SKM-1 (cell line): ENCODE results near the gene TBL1XR1.
"Not testable (repeated sequence)": the region's sequence is repeated elsewhere in the genome, so short reads cannot be mapped to it uniquely, and the experiment has no call there.

Experiments used
- DNase-seq: peaks from one replicate; lab custom pipeline; 2025; ENCODE audit not compliant: unreplicated experiment; lab: John Stamatoyannopoulos, UW

TBL1XR1 gene

DNA sequence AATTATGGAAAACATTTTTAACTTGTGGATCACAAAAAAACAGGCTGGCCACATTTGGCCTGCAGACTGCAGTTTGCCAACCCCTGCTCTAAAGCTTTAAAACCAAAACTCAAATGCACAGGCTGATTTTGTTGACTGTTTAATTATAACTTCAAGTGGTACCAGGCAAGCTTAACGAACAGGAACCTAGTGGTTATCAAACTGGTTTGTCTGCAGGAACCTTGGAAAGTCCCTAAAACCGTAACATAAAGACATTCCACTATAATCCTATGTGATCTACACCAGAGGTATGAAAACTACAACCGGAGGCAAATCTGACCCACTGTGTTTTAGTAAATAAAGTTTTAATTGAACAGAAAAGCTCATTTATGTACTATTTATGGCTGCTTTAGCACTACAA is 52.4 kb downstream of the TBL1XR1 start:
- no peak for DNase-seq

DNA sequence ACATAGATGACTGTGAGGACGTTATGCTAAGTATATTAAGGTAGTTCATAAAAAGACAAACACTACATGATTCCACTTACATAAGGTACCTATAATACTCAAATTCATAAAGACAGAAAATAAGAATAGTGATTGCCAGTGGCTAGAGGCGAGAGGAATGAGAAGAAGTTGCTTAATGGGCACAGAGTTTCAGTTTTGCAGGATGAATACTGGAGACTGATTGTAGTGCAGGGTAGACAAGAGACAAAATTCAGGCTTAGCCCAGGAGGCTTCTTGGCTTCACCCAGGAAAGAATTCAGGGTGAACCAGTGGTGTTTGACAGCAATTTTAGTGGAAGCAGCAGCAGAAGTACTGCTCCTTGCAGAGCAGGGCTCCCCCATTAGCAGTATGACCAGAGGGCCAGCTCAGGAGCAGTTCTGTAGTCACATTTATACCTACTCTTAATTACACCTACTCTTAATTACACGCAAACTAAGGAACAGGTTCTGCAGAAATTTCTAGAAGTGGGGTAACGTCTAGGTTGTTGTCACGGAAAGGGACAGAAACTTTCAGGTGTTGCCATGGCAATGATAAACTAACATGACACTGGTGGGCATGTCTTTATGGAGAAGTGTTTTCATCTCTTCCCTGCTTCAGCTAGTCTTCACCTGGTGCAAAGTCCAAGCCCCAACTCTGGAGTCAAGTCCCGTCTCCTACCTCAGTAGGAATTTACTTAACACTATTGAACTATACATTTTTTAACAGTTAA is 55.2 kb downstream of the TBL1XR1 start:
- DNase-seq = no peak

DNA sequence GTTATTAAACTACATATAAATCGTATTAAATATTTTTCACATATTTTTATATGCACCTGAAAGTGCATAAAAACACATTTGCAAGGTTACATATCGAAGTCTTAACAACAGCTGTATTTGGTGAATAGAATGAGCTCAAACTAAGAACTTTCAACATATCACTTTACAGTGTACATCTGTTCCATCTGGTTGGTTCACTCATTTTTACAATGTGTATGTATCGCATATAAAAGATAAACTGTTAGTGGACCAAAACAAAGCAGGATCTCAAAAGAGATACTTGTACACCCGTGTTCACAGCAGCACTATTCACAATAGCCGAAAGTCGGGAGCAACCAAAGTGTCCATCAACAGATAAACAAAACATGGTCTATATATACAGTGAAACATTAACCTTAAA is 55.8 kb downstream of the TBL1XR1 start:
- DNase-seq = no peak

DNA sequence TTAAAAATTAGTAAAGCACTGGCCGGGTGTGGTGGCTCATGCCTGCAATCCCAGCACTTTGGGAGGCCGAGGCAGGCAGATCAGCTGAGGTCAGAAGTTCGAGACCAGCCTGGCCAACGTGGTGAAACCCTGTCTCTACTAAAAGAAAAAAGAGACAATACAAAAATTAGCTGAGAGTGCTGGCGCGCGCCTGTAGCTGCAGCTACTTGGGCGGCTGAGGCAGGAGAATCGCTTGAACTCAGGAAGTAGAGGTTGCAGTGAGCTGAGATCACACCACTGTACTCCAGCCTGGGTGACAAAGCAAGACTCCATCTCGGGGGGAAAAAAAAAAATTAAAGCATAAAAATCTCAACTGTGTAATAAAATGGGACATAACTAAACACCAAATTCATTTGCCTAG is 58.1 kb downstream of the TBL1XR1 start:
- not testable (repeated sequence) for DNase-seq

DNA sequence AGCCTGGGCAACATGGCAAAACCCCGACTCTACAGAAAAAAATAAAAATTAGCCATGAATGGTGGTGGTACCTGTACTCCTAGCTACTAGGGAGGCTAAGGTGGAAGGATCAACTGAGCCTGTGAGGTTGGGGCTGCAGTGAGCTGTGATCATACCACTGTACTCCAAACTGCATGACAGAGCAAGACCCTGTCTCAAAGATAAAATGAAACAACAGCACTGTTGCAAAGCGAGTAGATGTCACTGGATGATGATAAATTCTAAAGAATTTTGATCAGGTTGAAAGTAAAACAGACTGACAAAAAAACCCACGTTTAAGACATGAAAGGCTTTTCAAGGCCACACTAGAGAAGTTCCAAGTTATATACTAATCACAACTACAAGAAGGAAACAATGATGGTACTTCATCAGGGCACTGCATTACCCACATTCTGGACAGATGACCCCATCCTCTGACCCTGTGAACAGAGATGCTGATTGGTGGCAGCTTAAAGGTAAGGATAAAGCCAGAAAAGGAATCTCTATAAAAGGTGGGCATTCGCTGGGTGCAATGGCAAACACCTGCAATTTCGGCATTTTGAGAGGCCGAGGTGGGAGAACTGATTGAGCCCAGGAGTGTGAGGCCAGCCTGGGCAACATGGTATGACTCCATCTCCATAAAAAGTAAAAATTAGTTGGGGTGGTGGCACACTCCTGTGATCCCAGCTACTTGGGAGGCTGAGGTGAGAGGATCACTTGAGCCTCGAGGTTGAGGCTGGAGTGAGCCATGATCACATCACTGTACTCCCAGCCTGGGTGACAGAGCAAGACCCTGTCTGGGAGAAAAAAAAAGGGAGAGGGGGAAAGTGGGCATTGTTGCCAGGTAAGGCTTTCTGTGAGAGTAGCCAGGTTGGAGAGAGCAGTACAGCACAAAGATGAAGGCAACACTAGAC is 59.2 kb downstream of the TBL1XR1 start:
- DNase-seq = no peak

DNA sequence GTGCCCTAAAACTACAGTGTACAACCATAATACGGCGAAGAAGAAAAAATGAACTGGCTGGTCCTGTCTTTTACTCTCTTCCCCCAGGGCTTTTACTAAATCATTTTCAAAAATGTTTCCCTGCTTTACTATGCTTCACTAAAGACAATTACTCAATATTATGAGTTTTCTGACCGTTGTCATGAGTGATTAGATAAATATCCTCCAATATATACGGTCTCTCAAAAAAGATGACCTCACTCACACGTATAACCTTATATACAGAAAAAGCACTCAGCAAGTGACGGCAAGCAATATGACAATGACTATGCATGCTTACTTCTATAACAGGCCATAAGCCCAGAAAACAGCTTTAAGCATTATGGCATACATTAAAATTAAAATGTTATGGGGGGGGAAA is 60.5 kb downstream of the TBL1XR1 start:
- DNase-seq = no peak

DNA sequence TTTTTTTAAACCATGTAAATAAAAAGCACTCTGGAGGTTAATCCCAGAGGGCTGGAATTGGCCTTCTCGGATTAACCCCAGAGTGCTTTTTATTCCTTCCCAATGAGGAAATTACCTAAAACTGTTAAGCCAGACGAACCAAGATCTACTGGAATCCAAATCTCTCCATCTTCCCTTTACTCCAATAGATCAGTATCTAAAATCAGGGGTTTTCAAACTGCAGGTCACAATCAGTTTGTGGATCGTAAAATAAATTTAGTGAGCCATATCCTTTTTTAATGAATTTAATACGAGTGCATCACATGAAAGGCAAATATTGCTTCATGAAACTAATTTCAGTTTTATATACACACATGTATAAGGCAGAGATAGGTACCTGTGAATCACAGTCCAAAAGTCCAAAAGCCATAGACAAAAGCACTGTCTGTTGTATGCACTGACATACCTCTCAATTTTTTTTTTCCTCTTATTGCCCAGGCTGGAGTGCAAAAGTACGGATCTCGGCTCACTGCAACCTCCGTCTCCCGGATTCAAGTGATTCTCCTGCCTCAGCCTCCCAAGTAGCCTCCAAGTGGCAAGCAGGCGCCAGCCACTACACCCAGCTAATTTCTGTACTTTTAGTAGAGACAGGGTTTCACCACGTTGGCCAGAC is 61.3 kb downstream of the TBL1XR1 start:
- DNase-seq = no peak

DNA sequence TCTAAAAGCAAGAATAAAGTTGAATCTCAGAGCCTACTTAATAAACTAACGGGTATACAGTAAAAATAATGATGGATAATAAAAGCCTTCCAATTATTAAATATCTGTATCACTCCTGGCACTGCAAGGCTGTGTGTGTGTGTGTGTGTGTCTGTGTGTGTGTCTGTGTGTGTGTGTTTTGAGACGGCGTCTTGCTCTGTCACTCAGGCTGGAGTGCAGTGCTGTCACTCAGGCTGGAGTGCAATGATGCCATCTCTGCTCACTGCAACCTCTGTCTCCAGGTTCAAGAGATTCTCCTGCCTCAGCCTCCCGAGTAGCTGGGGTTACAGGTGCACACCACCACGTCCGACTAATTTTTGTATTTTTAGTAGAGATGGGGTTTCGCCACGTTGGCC is 62.5 kb downstream of the TBL1XR1 start:
- DNase-seq = no peak

DNA sequence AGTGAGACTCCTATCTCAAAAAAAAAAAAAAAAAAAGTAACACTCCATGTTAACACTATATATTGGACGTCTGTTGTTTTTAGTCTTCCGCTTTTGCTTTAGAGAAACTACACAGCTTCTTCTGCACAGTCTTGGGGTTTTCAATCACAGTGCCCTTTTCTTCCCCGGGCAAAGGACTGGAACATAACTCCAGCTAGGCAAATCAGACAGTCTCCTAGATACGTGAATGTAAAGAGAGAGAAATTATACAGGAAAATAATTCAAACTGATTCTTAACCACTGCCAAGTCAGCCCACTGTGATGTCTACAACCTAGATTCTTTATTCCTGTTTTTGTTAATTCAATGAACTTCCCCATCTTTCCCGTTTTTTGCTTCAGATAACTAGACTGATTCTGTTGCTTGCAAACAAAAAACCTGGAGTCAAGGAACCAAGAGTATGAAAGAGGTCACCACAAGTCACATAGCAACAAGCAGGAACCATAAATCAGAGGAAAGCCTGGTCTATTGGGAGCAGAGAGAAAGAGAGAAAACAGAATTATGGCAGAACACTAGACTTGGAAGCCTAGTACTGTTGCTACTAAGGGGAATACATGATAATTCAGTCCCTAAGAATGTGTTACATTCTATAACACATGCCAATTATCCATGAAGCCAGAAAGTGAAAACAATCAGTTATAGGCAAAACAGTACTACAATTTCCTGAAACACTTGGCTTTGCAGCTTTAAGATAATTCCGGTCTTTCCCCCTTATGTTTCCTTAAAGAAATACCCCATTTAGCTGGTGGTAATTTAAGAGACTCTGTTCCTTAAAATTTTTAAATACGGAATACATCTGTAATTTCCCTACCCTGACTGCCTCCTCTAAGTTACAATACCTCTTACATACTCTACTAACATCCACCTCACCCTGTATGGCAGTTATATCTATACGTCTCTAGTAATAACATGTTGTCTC is 63.1 kb downstream of the TBL1XR1 start:
- DNase-seq = no peak

DNA sequence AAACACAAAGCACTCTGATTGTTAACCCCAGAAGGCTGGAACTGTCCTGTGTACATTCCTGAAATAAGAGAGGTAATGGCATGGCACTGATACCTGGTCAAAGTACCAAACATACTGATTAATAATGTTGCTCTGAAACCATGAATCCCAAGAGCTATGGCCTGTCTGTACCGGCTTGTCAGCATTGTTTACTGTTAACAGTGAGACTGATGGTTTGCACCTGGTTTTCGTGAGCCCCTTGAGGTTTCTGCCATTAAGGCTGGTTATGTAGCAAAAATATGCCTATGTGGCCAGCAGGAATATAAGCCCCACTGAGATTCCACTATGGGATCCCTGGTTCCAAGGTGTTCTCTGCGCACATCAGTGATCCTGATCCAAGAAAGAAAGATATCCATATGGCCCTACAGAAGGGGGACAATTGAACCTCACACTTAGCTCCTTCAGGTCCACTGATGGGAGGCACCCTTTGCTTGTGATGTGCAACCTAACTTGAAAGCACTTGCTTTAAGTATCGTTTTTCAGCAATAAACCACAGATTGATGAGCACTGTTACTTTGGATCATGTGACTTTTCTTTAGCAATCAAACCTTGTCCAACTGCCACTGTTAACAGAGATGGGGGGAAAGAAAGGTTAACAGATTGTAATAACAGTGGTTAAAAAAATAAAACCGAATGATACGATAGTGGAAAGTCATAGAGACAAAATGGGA is 65.2 kb downstream of the TBL1XR1 start:
- DNase-seq = no peak

DNA sequence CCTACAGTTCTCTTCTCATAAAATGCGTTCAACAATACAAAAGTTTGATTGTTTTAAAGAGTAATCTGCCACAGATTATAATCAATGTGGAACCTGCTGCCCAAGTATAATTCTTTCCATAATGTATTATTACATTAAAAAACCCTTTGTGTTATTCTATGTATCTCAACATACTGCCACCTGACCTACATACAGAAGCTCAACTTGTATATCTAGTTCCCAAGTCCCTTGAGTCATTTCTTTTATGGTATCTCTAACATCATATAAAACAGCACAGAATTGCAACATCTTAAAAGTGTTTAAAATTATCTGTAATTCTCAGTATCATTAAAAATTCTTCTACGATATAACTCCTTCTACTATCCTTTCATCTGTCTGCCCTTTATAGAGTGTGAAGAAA is 70.3 kb downstream of the TBL1XR1 start:
- DNase-seq = no peak

DNA sequence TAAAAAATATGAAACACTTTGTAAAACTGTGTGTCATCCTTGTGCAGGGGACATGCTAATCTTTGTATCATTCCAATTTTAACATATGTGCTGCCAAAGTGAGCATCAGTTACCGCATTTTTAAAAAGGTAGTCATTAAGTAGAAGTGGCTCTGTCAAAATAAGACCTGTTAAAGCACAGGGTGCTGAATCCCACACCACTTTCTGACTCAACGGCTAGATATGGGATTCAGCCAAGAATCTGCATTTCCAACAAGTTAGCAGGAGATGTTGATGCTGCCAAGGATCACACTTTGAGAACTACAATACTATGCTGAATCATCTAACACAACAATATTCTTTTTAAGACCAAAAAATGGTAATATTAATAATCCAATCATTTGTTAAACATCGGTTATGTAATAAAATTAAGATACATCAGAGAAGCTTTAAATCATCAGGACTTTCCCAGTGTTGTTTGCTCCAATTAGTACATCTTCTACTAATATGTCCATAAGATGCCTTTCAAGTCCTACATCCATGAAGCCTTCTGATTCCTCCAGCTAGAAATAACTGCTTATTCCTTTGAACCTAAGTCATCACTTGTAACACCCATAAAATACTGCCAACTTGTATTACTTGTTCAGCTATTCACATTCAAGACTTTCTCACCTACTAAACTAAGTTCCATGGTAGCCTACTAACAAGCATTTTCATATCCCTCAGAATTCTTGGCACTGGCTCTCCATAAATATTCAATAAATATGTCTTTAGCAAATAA is 71.1 kb downstream of the TBL1XR1 start:
- no peak for DNase-seq

DNA sequence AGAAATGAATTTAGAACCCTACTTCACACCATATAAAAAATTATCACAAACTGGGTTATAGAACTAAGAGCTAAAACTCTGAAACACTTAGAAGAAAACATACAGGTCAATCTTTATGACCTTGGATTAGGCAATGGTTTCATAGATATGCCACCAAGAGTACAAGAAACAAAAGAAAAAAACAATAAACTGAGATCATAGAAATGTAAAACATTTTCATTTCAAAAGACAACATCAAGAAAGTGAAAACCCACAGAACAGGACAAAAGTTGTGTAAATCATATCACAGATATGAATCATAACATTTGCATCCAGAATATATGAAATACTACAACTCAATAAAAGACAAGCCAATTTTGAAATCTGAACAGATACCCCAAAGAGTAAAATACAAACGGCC is 72.4 kb downstream of the TBL1XR1 start:
- DNase-seq = no peak

DNA sequence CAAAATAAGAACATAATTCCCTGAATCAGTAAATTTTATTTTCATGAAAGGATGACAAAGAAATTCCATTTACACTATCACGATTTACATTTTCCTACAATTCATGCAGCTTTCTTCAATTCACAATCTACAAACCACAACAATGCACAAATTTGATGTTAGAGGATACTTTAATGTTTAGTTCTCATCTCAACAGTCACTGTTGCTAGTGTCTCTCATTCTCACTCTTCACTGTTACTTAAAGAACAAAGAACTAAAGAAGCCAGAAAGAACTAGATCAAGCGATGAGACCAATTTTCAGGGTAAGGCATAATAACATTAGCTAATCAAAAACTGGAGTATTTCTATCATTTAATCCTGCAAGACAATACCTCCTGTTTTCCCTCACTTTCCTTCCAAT is 73.5 kb downstream of the TBL1XR1 start:
- no peak for DNase-seq

DNA sequence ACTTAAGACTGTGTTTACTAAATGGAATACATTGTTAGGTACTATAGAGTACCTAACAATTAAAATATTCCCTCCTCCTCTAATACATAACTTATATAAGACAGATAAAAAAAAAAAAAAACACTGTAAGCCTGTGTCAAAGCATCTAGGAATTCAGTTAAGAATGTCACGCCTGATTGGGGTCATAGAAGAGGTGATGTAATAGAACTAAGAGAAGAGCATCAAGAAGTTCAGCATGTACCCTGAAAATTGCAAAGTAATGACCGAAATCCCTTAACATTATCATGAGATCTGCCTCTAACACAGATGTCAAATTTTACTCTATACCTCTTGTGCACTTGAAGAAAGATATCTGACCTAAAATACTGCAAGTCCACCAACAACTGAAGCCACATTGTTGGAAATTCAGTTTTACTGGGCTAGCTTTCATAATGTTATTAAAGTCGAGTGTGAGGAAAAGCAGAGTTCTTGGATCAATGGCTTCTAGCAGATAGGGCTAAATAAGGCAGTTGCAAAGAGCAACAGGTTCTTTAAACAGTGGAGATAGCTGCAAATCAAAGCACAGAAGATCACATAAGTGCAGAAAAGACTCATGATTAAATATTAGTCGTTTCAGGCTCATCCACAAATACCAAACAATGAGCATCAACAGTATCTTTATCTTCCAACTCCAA is 75.0 kb downstream of the TBL1XR1 start:
- no peak for DNase-seq

DNA sequence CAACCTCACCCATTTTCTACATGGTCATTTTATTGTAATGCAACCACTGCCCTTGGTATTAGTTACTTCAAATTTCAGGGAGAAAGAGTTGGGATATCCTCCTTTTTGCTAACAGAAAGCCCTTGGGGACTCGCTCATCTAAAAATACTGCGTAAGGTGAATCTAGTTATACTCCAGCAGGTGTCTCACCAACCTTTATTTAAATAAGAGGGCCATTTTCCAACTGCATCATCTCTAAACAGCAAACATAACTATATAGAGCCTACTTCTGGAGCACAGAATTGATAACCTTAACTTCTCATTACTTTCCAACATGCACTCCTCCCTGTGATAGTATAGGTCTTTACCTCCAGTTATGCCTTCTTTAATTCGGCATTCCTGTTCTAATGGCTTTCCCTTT is 77.5 kb downstream of the TBL1XR1 start:
- DNase-seq = no peak

DNA sequence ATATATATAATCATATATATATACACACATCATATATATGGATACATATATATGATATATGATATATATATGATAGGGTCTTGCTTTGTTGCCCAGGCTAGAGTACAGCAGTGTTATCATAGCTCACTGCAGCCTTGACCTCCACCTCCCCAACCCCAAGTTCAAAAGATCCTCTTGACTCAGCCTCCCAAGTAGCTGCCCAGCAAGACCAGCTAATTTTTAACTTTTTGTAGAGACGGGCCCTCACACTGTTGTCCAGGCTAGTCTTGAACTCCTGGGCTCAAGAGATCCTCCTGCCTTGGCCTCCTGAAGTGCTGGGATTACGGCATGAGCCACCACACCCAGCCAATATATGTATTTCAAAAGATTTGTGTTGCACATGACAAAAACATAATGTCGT is 83.0 kb downstream of the TBL1XR1 start:
- no peak for DNase-seq

DNA sequence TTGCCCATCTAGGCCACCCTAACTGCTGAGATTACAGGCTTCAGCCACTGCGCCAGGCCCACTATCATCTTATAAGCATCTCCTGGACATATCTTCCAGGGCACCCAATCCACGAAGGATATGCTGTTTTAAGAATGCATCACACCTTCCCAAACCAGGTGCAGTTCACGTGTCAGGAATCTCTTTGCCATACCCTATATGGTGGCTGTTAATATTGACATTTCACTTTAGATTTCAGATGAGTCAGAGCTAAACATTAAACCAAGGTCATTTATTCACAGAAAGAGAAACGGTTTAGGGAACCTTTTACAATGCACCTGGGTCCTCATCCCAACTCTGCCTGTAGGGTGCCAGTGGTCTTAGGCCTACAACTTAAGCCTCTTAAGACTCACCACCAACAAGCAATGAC is 85.7 kb downstream of the TBL1XR1 start:
- DNase-seq = no peak

DNA sequence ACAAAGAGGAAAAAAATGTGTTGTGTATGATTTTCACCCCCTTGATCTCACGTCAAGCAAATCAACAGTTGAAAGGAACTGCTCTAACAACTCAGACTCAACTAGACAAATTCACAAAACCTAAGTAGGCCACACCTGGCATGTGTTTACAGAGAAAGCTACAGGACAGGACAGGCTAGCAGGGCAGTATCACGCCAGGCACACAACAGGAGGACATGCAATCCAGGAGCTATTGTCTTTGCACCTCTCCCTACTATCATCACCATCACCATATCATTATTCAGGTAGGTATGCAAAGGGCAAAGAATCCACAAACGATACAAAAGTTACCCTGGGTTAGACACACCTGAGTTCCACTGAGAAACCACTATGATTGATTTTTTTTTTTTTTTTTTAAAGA is 86.4 kb downstream of the TBL1XR1 start:
- DNase-seq = no peak
